ENCODE results near the gene USE1.
"Not testable (repeated sequence)": the region's sequence is repeated elsewhere in the genome, so short reads cannot be mapped to it uniquely, and the experiment has no call there.

Gene USE1

GRCh38 chr19:17215127-17215971 lies at the start of gene USE1:
Gene USE1, plus strand, starts transcription at chr19:17215357. Its CDS starts 49 bp downstream, at chr19:17215406.
- DNase-seq (ENCODE audit: low read depth in 2 of 2), result peak; percentile 66 to 68

GRCh38 chr19:17165715-17166114 lies 49.4 kb upstream of the USE1 start:
- DNase-seq (ENCODE audit: low read depth in 2 of 2), result no peak

GRCh38 chr19:17170538-17171297 lies 44.4 kb upstream of the USE1 start:
- no peak for DNase-seq (ENCODE audit: low read depth in 2 of 2)

GRCh38 chr19:17171874-17172273 lies 43.3 kb upstream of the USE1 start:
- DNase-seq (ENCODE audit: low read depth in 2 of 2), result no peak

GRCh38 chr19:17172624-17173345 lies 42.4 kb upstream of the USE1 start:
- no peak for DNase-seq (ENCODE audit: low read depth in 2 of 2)

GRCh38 chr19:17178291-17178690 lies 36.9 kb upstream of the USE1 start:
- DNase-seq (ENCODE audit: low read depth in 2 of 2), result no peak

GRCh38 chr19:17180997-17181702 lies 34.0 kb upstream of the USE1 start:
- DNase-seq (ENCODE audit: low read depth in 2 of 2), result no peak

GRCh38 chr19:17183271-17183761 lies 31.8 kb upstream of the USE1 start:
- DNase-seq (ENCODE audit: low read depth in 2 of 2), result no peak

GRCh38 chr19:17183858-17184321 lies 31.3 kb upstream of the USE1 start:
- DNase-seq (ENCODE audit: low read depth in 2 of 2), result no peak

GRCh38 chr19:17184371-17184841 lies 30.8 kb upstream of the USE1 start:
- peak; percentile 32 to 36 for DNase-seq (ENCODE audit: low read depth in 2 of 2)

GRCh38 chr19:17185590-17185989 lies 29.6 kb upstream of the USE1 start:
- no peak for DNase-seq (ENCODE audit: low read depth in 2 of 2)

- DNase-seq (ENCODE audit: low read depth in 2 of 2), result not testable (repeated sequence)
These were observed 23.4 kb upstream of the USE1 start for GRCh38 chr19:17191736-17192135.

- DNase-seq (ENCODE audit: low read depth in 2 of 2), result no peak
These were observed 22.4 kb upstream of the USE1 start for GRCh38 chr19:17192751-17193150.

GRCh38 chr19:17194608-17195007 lies 20.5 kb upstream of the USE1 start:
- DNase-seq (ENCODE audit: low read depth in 2 of 2), result no peak

GRCh38 chr19:17195106-17195505 lies 20.1 kb upstream of the USE1 start:
- no peak for DNase-seq (ENCODE audit: low read depth in 2 of 2)

- DNase-seq (ENCODE audit: low read depth in 2 of 2), result no peak
These were observed 18.5 kb upstream of the USE1 start for GRCh38 chr19:17196610-17197009.

- DNase-seq (ENCODE audit: low read depth in 2 of 2), result no peak
These were observed 17.5 kb upstream of the USE1 start for GRCh38 chr19:17197666-17198065.

GRCh38 chr19:17200408-17201079 lies 14.6 kb upstream of the USE1 start:
- no peak for DNase-seq (ENCODE audit: low read depth in 2 of 2)

GRCh38 chr19:17202249-17202648 lies 12.9 kb upstream of the USE1 start:
- no peak for DNase-seq (ENCODE audit: low read depth in 2 of 2)

GRCh38 chr19:17202713-17203112 lies 12.4 kb upstream of the USE1 start:
- DNase-seq (ENCODE audit: low read depth in 2 of 2), result no peak
